Sigmoid colon (tissue), 7 donors: Measurements from ENCODE around the gene NPAS2. TPM values are rescaled to one million over a fixed set of nuclear protein-coding genes. Genes with fewer than 3 reads are reported as not detected.

Source experiments
- DNase-seq: peaks from one replicate; pipeline ENCODE4 v3.0.0-alpha.2; 2019
- H3K27ac ChIP-seq, 4 donors: fragments of 200-600 bp; sonication (generic); one replicate each; pipeline ENCODE4 v1.5.1; 2016 to 2019; ENCODE audit warnings: mild to moderate bottlenecking in 1 of 4
- H3K27me3 ChIP-seq, 3 donors: fragments of 200-600 bp; sonication (generic); one replicate each; pipeline ENCODE4 v1.5.1; 2019; ENCODE audit warnings: mild to moderate bottlenecking in 1 of 3
- H3K36me3 ChIP-seq, 4 donors: fragments of 200-600 bp; sonication (generic); one replicate each; pipeline ENCODE4 v1.5.1; 2016 to 2019
- H3K4me1 ChIP-seq, 4 donors: fragments of 200-600 bp; sonication (generic); one replicate each; pipeline ENCODE4 v1.5.1; 2017 to 2019
- H3K4me3 ChIP-seq, 4 donors: fragments of 200-600 bp; sonication (generic); one replicate each; pipeline ENCODE4 v1.5.1; 2017 to 2019; ENCODE audit warnings: mild to moderate bottlenecking in 2 of 4, moderate library complexity in 1 of 4
- H3K9me3 ChIP-seq, 4 donors: fragments of 200-600 bp in 3 of 4; sonication (generic) in 3 of 4; one replicate each; pipeline versions ENCODE4 v1.5.1 to v1.6.1; 2013 to 2019
- CTCF ChIP-seq, 4 experiments: fragments of 450-650 bp in 3 of 4; fragments of 200-600 bp in 1 of 4; IDR thresholded peaks; one replicate each; pipeline ENCODE4 v1.5.1; 2016 to 2019; ENCODE audit warnings: antibody characterized with exemption in 4 of 4, mild to moderate bottlenecking in 3 of 4, moderate library complexity in 2 of 4
- EP300 ChIP-seq, 4 donors: sonication (generic); formaldehyde crosslinking; IDR thresholded peaks; one replicate each; pipeline ENCODE4 v1.6.1; 2017; ENCODE audit warnings: antibody characterized with exemption in 4 of 4
- POLR2A ChIP-seq, 2 donors: fragments of 450-650 bp; IDR thresholded peaks; one replicate each; pipeline ENCODE4 v1.6.1; 2016; ENCODE audit warnings: antibody characterized with exemption in 2 of 2, mild to moderate bottlenecking in 2 of 2, moderate library complexity in 2 of 2
- POLR2AphosphoS5 ChIP-seq, 4 donors: sonication (generic); formaldehyde crosslinking; IDR thresholded peaks; one replicate each; pipeline ENCODE4 v1.6.1; 2017; ENCODE audit warnings: antibody characterized with exemption in 4 of 4
- WGBS, 2 donors: extraction: QIAGEN DNeasy Blood & Tissue Kit; methylation state at CpG; one replicate each; pipeline ENCODE4 v1.1.7; 2013; 5-methylcytosine and 5-hydroxymethylcytosine counted together
- intact Hi-C: fragments of 100-400 bp; cut with DNase I; formaldehyde crosslinking; loops from one replicate; pipeline ENCODE4 v1.15.1; 2023
- polyA plus RNA-seq, 3 donors: library from polyadenylated mRNA; stranded (reverse); fragments of 200-250 nt; gene quantifications; one replicate each; pipeline ENCODE4 v1.2.3, GENCODE V29; 2013
- total RNA-seq, 4 donors: library from RNA; depleted of rRNA; stranded (reverse); fragments of >200 nt; gene quantifications; one replicate each; pipeline ENCODE4 v1.1.0, GENCODE V29; 2016
- donor health status: healthy with polysubstance abuse.
- donor health status: Bipolar disorder and iron deficiency.
- donor health status: healthy.

Gene NPAS2
- total and polyA plus RNA-seq, 7 donors, result 14.2 to 53.9 (median 23.2) TPM

DNA sequence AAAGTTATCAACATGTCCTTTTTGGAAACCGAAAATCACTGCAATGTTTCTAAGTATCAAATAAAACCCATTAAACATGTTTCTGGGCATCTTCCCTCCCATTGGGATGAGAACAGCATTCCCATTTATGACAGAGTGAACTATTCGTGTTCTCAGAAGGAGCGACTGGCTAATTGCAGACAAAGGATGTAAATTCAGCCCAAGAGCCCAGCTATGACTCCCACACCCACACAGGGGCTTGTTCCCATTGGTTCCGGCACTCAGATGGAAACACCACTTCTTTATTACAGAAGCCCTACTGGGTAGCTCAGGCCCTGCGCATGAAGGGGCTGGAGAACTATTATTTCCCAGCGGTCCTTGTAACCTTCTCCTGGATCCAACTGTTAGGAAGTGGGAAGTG lies 16.6 kb upstream of the NPAS2 start:
- peaks cover 0 to 31% (median 28%) of the 10 kb centered on the region in 4 donors for H3K4me1 ChIP-seq
- H3K27me3 ChIP-seq, result no peaks in the 10 kb centered on the region
- H3K4me3 ChIP-seq, result no peak overlapping the region
- WGBS, 2 donors, result 91 to 94% methylated on average over 6 of the region's 6 CpGs
- no peaks in the 10 kb centered on the region for H3K9me3 ChIP-seq
- H3K36me3 ChIP-seq, result no peaks in the 10 kb centered on the region
- intact Hi-C loops, result no loop called here
- H3K27ac ChIP-seq, result no peak overlapping the region
- DNase-seq, result no peak
- no peak for TF ChIP-seq EP300 (IDR thresholded peaks at IDR 0.05)
- no peak for TF ChIP-seq CTCF (IDR thresholded peaks at IDR 0.05)

DNA sequence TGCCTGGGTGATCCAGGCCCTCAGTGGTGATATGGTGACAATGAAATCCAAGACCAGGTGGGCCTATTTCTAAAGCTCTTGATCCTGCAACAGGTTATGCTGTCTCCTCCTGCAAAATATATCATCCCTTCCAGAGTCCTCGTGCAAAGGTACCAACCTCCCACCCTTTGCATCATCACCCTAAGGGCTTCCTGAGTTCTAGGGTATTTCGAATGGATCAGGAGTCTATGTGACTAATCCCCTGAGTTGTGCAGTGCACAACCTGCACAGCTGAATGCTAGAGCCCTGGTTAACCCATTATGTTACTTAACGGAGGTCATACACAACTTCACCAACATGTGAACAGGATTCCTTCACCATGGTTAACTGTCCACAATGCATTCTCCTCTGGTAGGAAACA lies 13.4 kb upstream of the NPAS2 start:
- Histone ChIP-seq H3K27ac (no peak overlapping the region), H3K36me3 (no peaks in the 10 kb centered on the region), H3K9me3 (no peaks in the 10 kb centered on the region), H3K4me3 (no peak overlapping the region), H3K4me1 (peaks cover 0 to 12% (median 9%) of the 10 kb centered on the region in 4 donors), H3K27me3 (no peaks in the 10 kb centered on the region)
- intact Hi-C loops, result no loop called here
- TF ChIP-seq CTCF (IDR thresholded peaks at IDR 0.05) (no peak), POLR2A (IDR thresholded peaks at IDR 0.05) (no peak), EP300 (IDR thresholded peaks at IDR 0.05) (no peak), POLR2AphosphoS5 (IDR thresholded peaks at IDR 0.05) (no peak)
- 89 to 94% methylated on average over 3 of the region's 3 CpGs for WGBS, 2 donors
- no peak for DNase-seq

DNA sequence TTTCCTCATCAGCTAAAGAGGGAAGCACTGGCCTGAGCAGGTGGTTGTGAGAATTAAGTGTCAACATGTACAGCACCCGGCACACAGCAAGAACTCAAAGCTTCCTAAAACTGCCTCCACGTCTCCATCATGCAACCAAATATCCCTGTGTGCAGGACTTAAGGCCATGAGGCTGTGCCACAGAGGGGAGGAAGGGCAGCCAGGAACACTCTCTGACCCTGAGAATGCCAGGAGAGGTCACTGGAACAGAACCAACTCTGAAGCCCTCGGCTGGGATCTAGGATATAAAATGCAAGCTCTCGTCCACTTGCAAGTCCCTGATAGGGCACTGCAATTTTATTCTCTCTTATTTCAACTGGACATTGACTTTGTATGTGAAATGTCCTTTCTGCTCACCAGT lies 12.2 kb upstream of the NPAS2 start:
- no peak overlapping the region for H3K27ac ChIP-seq
- H3K9me3 ChIP-seq, result no peaks in the 10 kb centered on the region
- 87 to 88% methylated on average over 4 of the region's 4 CpGs for WGBS, 2 donors
- peaks cover 0 to under 1% (median 0%) of the 10 kb centered on the region in 4 donors for H3K4me1 ChIP-seq
- no peak overlapping the region for H3K4me3 ChIP-seq
- no peak for TF ChIP-seq POLR2A (IDR thresholded peaks at IDR 0.05)
- TF ChIP-seq POLR2AphosphoS5 (IDR thresholded peaks at IDR 0.05), result no peak
- TF ChIP-seq EP300 (IDR thresholded peaks at IDR 0.05), result no peak
- TF ChIP-seq CTCF (IDR thresholded peaks at IDR 0.05), result no peak
- intact Hi-C loops, result no loop called here
- no peaks in the 10 kb centered on the region for H3K27me3 ChIP-seq
- no peaks in the 10 kb centered on the region for H3K36me3 ChIP-seq
- no peak for DNase-seq

GRCh38 chr2:100808582-100808981 lies 11.4 kb upstream of the NPAS2 start:
- TF ChIP-seq CTCF (IDR thresholded peaks at IDR 0.05), result no peak
- TF ChIP-seq POLR2A (IDR thresholded peaks at IDR 0.05), result no peak
- no peak for TF ChIP-seq EP300 (IDR thresholded peaks at IDR 0.05)
- TF ChIP-seq POLR2AphosphoS5 (IDR thresholded peaks at IDR 0.05), result no peak
- intact Hi-C loops, result no loop called here
- Histone ChIP-seq H3K36me3 (no peaks in the 10 kb centered on the region), H3K27me3 (no peaks in the 10 kb centered on the region), H3K27ac (no peak overlapping the region), H3K4me1 (peaks cover 0 to under 1% (median under 1%) of the 10 kb centered on the region in 4 donors), H3K9me3 (no peaks in the 10 kb centered on the region), H3K4me3 (no peak overlapping the region)
- WGBS, 2 donors, result 79 to 93% methylated on average over 4 of the region's 4 CpGs
- no peak for DNase-seq

DNA sequence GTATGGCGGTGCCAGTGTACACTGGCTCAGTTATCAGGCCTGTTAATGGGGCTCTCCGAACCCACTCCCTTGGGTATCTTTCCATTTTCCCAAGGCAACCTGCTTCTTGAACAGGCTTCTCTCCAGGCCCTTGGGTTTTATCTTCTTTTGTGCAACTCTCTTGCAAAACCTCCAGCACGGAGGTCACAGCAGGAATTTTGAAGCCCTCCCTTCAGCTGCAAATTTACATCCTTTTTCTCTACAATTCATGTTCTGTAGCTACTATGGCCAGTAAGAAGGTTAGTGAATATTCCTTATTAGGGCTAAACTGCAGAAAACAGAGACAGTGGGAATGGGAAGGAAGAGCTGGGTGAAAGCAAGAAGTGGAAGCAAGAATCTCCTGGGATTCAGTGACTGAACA lies 10.4 kb upstream of the NPAS2 start:
- no peak for DNase-seq
- Histone ChIP-seq H3K4me1 (peaks cover 0 to 10% (median 8%) of the 10 kb centered on the region in 4 donors), H3K27ac (no peak overlapping the region), H3K27me3 (no peaks in the 10 kb centered on the region), H3K9me3 (no peaks in the 10 kb centered on the region), H3K4me3 (no peak overlapping the region), H3K36me3 (no peaks in the 10 kb centered on the region)
- TF ChIP-seq POLR2AphosphoS5 (IDR thresholded peaks at IDR 0.05) (no peak), POLR2A (IDR thresholded peaks at IDR 0.05) (no peak), CTCF (IDR thresholded peaks at IDR 0.05) (no peak), EP300 (IDR thresholded peaks at IDR 0.05) (no peak)
- 81 to 92% methylated on average over 3 of the region's 3 CpGs for WGBS, 2 donors
- intact Hi-C loops, result no loop called here
